Endodermal cell (in vitro differentiated cells): ENCODE data around the gene SUFU. TPM values are rescaled to one million over a fixed set of nuclear protein-coding genes. Genes with fewer than 3 reads are reported as not detected.

Experiments
- DNase-seq: peaks from one replicate; pipeline ENCODE4 v3.0.0-alpha.2; 2017
- H3K27ac ChIP-seq: 2 replicates; pipeline ENCODE4 v1.5.1; 2013; ENCODE audit warnings: mild to moderate bottlenecking, low read depth, low read length, moderate library complexity
- H3K27me3 ChIP-seq: 2 replicates; pipeline ENCODE4 v1.6.1; 2013; ENCODE audit warnings: mild to moderate bottlenecking, low read length, moderate library complexity; ENCODE audit not compliant: insufficient read depth, control insufficient read depth, poor library complexity, severe bottlenecking
- H3K36me3 ChIP-seq: 2 replicates; pipeline ENCODE4 v1.7.0; 2013; ENCODE audit warnings: mild to moderate bottlenecking, low read length, moderate library complexity; ENCODE audit not compliant: control insufficient read depth, insufficient read depth
- H3K4me1 ChIP-seq: one replicate; pipeline ENCODE4 v1.7.0; 2013; ENCODE audit warnings: low read length; ENCODE audit not compliant: control insufficient read depth, insufficient read depth
- H3K4me3 ChIP-seq: 2 replicates; pipeline ENCODE4 v1.5.1; 2013; ENCODE audit warnings: mild to moderate bottlenecking, low read length, moderate library complexity
- H3K9ac ChIP-seq: 2 replicates; pipeline ENCODE4 v1.6.1; 2013; ENCODE audit warnings: mild to moderate bottlenecking, low read length, moderate library complexity; ENCODE audit not compliant: poor library complexity, severe bottlenecking; ENCODE audit errors: extremely low read depth
- H3K9me3 ChIP-seq: 2 replicates; pipeline ENCODE4 v1.6.1; 2013; ENCODE audit warnings: mild to moderate bottlenecking, low read length, moderate library complexity; ENCODE audit not compliant: control insufficient read depth
- H3K27ac Mint-ChIP-seq: 2 replicates; pipeline ENCODE4 v1.8.0; 2020; ENCODE audit warnings: mixed read lengths
- H3K27me3 Mint-ChIP-seq: 2 replicates; pipeline ENCODE4 v1.8.0; 2021; ENCODE audit warnings: mild to moderate bottlenecking, mixed read lengths; ENCODE audit not compliant: insufficient read depth
- H3K36me3 Mint-ChIP-seq: 2 replicates; pipeline ENCODE4 v1.8.0; 2020; ENCODE audit warnings: low read depth, mixed read lengths
- H3K4me1 Mint-ChIP-seq: 2 replicates; pipeline ENCODE4 v1.8.0; 2020; ENCODE audit warnings: mixed read lengths
- H3K4me3 Mint-ChIP-seq: 2 replicates; pipeline ENCODE4 v1.8.0; 2020; ENCODE audit warnings: mild to moderate bottlenecking, moderate library complexity, mixed read lengths
- H3K9me3 Mint-ChIP-seq: 2 replicates; pipeline ENCODE4 v1.8.0; 2020; ENCODE audit warnings: mild to moderate bottlenecking, mixed read lengths
- CTCF ChIP-seq: fragments of 200-600 bp; sonication (generic); conservative IDR thresholded peaks from 2 replicates; pipeline ENCODE4 v1.5.0; 2021; ENCODE audit warnings: antibody characterized with exemption, mild to moderate bottlenecking
- WGBS, 2 experiments: methylation state at CpG; one replicate each; pipeline versions ENCODE4 v1.1.5 to v1.1.7; 2013; ENCODE audit warnings: missing lambda C conversion rate in 2 of 2, mixed read lengths in 1 of 2; ENCODE audit not compliant: insufficient coverage in 1 of 2, insufficient read length in 1 of 2; 5-methylcytosine and 5-hydroxymethylcytosine counted together
- total RNA-seq, 2 donors: library from RNA; stranded (reverse); fragmentation: NEBNext Ultra II Directional in 1 of 2; extraction: Animal tissue kit (Norgen Biotek cat#: 25700) in 1 of 2; gene quantifications; 2 replicates in 1 of 2; 3 replicates in 1 of 2; pipeline ENCODE4 v1.2.1, GENCODE V29; 2021

Gene SUFU
- total RNA-seq, 2 donors from 2014 or later, result 19.1 to 20.6 TPM

GRCh38 chr10:102475451-102476040 lies 28.2 kb upstream of the SUFU start:
- Histone ChIP-seq H3K4me1 (no peaks in the 10 kb centered on the region), H3K27ac (no peak overlapping the region), H3K4me3 (no peak overlapping the region), H3K9ac (no peak overlapping the region), H3K36me3 (peaks cover 22% of the 10 kb centered on the region), H3K9me3 (no peaks in the 10 kb centered on the region), H3K27me3 (no peaks in the 10 kb centered on the region)
- H3K9me3 Mint-ChIP-seq, result no peaks in the 10 kb centered on the region
- TF ChIP-seq CTCF, result no peak
- H3K36me3 Mint-ChIP-seq, result peaks cover 13% of the 10 kb centered on the region
- WGBS, 2 experiments, result 94 to 95% methylated on average over 3 to 9 of the region's 9 CpGs
- no peak overlapping the region for H3K4me3 Mint-ChIP-seq
- no peaks in the 10 kb centered on the region for H3K27me3 Mint-ChIP-seq
- no peak for DNase-seq
- no peaks in the 10 kb centered on the region for H3K4me1 Mint-ChIP-seq
- H3K27ac Mint-ChIP-seq, result no peak overlapping the region

- no peak overlapping the region for H3K4me3 ChIP-seq
- TF ChIP-seq CTCF, result no peak
- no peaks in the 10 kb centered on the region for H3K4me1 ChIP-seq
- Mint-ChIP-seq H3K27me3 (no peaks in the 10 kb centered on the region), H3K9me3 (no peaks in the 10 kb centered on the region), H3K36me3 (peaks cover 22% of the 10 kb centered on the region), H3K4me3 (no peak overlapping the region), H3K27ac (no peak overlapping the region), H3K4me1 (no peaks in the 10 kb centered on the region)
- DNase-seq, result no peak
- no peak overlapping the region for H3K27ac ChIP-seq
- 93 to 95% methylated on average over 4 to 8 of the region's 9 CpGs for whole genome bisulfite sequencing, 2 experiments
- H3K9ac ChIP-seq, result no peak overlapping the region
- no peaks in the 10 kb centered on the region for H3K9me3 ChIP-seq
- peaks cover 32% of the 10 kb centered on the region for H3K36me3 ChIP-seq
- no peaks in the 10 kb centered on the region for H3K27me3 ChIP-seq
These were observed 27.2 kb upstream of the SUFU start for GRCh38 chr10:102476466-102477141.

GRCh38 chr10:102479651-102480050 lies 24.1 kb upstream of the SUFU start:
- no peak for DNase-seq
- Mint-ChIP-seq H3K4me3 (no peak overlapping the region), H3K4me1 (no peaks in the 10 kb centered on the region), H3K9me3 (no peaks in the 10 kb centered on the region), H3K27me3 (no peaks in the 10 kb centered on the region), H3K36me3 (peaks cover 51% of the 10 kb centered on the region), H3K27ac (no peak overlapping the region)
- no peaks in the 10 kb centered on the region for H3K9me3 ChIP-seq
- H3K9ac ChIP-seq, result no peak overlapping the region
- no peak overlapping the region for H3K4me3 ChIP-seq
- no peaks in the 10 kb centered on the region for H3K4me1 ChIP-seq
- no peak overlapping the region for H3K27ac ChIP-seq
- no peak for TF ChIP-seq CTCF
- H3K36me3 ChIP-seq, result peaks cover 63% of the 10 kb centered on the region
- H3K27me3 ChIP-seq, result no peaks in the 10 kb centered on the region
